Choroid plexus epithelial cell (primary cell): ENCODE data around the gene QPCT.

Experiments used
- DNase-seq: peaks from one replicate; pipeline ENCODE4 v3.0.0-alpha.2; 2010; ENCODE audit warnings: low read depth
- H3K4me3 ChIP-seq: 2 replicates; pipeline ENCODE4 v1.5.1; 2011; ENCODE audit warnings: low read depth, mild to moderate bottlenecking, control low read depth, low read length, moderate library complexity
- CTCF ChIP-seq: conservative IDR thresholded peaks from 2 replicates; pipeline ENCODE4 v1.5.1; 2011; ENCODE audit warnings: low read depth, mild to moderate bottlenecking, control low read depth, inconsistent platforms, low read length, moderate library complexity

QPCT gene

GRCh38 chr2:37389989-37390765 lies 45.7 kb downstream of the QPCT start:
- no peak for TF ChIP-seq CTCF
- DNase-seq = peak; percentile 91
- H3K4me3 ChIP-seq = no peak overlapping the region

GRCh38 chr2:37390777-37391176 lies 46.3 kb downstream of the QPCT start:
- no peak overlapping the region for H3K4me3 ChIP-seq
- TF ChIP-seq CTCF = no peak
- no peak for DNase-seq

GRCh38 chr2:37391711-37392110 lies 47.3 kb downstream of the QPCT start:
- DNase-seq = no peak
- TF ChIP-seq CTCF = no peak
- H3K4me3 ChIP-seq = no peak overlapping the region

GRCh38 chr2:37392428-37392827 lies 48.0 kb downstream of the QPCT start:
- DNase-seq = no peak
- H3K4me3 ChIP-seq = no peak overlapping the region
- TF ChIP-seq CTCF = no peak

GRCh38 chr2:37394263-37394662 lies 49.8 kb downstream of the QPCT start:
- TF ChIP-seq CTCF = no peak
- DNase-seq = no peak

GRCh38 chr2:37394796-37395555 lies 50.5 kb downstream of the QPCT start:
- DNase-seq = no peak
- TF ChIP-seq CTCF = no peak
- no peak overlapping the region for H3K4me3 ChIP-seq

More at GRCh38 chr2:37394263-37394662, 49.8 kb downstream of the QPCT start:
- H3K4me3 ChIP-seq = no peak overlapping the region
